Pulmonary artery endothelial cell (primary cell): Measurements from ENCODE around the gene CBLC. TPM values are rescaled to one million over a fixed set of nuclear protein-coding genes. Genes with fewer than 3 reads are reported as not detected.

Experiments used
- DNase-seq: peaks from one replicate; pipeline ENCODE4 v3.0.0-alpha.2; 2011; ENCODE audit warnings: low read depth, low spot score
- total RNA-seq: library from RNA; depleted of rRNA; stranded (reverse); fragments of >200 nt; gene quantifications from 2 replicates; pipeline ENCODE4 v1.2.3, GENCODE V29; 2014

The CBLC gene
- total RNA-seq, result 0.07 and 0.13 TPM in 2 replicates

- DNase-seq, result no peak
Observed at GRCh38 chr19:44777715-44778347, at the start of gene CBLC. CBLC (plus strand) TSS chr19:44777890; CDS start chr19:44777932, 42 bp downstream.

GRCh38 chr19:44728178-44728577 is 49.5 kb upstream of the CBLC start:
- no peak for DNase-seq

- no peak for DNase-seq
Observed at GRCh38 chr19:44729516-44730033, 48.1 kb upstream of the CBLC start.

GRCh38 chr19:44731081-44731480 is 46.6 kb upstream of the CBLC start:
- no peak for DNase-seq

GRCh38 chr19:44731622-44732021 is 46.1 kb upstream of the CBLC start:
- DNase-seq, result no peak

GRCh38 chr19:44732235-44733014 is 45.3 kb upstream of the CBLC start:
- no peak for DNase-seq

GRCh38 chr19:44734357-44734756 is 43.3 kb upstream of the CBLC start:
- DNase-seq, result no peak

- no peak for DNase-seq
Observed at GRCh38 chr19:44735011-44735410, 42.7 kb upstream of the CBLC start.

GRCh38 chr19:44737238-44738071 is 40.2 kb upstream of the CBLC start:
- DNase-seq, result no peak

- no peak for DNase-seq
Observed at GRCh38 chr19:44738136-44738535, 39.6 kb upstream of the CBLC start.

- no peak for DNase-seq
Observed at GRCh38 chr19:44738603-44739558, 38.8 kb upstream of the CBLC start.

- DNase-seq, result no peak
Observed at GRCh38 chr19:44740351-44740824, 37.3 kb upstream of the CBLC start.

- no peak for DNase-seq
Observed at GRCh38 chr19:44741258-44741731, 36.4 kb upstream of the CBLC start.

- peak; percentile 96 for DNase-seq
Observed at GRCh38 chr19:44741841-44742329, 35.8 kb upstream of the CBLC start.

GRCh38 chr19:44742330-44743061 is 35.2 kb upstream of the CBLC start:
- no peak for DNase-seq

- DNase-seq, result no peak
Observed at GRCh38 chr19:44744871-44745332, 32.8 kb upstream of the CBLC start.

GRCh38 chr19:44745341-44745831 is 32.3 kb upstream of the CBLC start:
- no peak for DNase-seq

GRCh38 chr19:44745887-44746600 is 31.6 kb upstream of the CBLC start:
- no peak for DNase-seq

- no peak for DNase-seq
Observed at GRCh38 chr19:44746616-44746945, 31.1 kb upstream of the CBLC start.
